ENCODE results near the gene TCN2. TPM values are rescaled to one million over a fixed set of nuclear protein-coding genes. Genes with fewer than 3 reads are reported as not detected.
"Not testable (repeated sequence)": the region's sequence is repeated elsewhere in the genome, so short reads cannot be mapped to it uniquely, and the experiment has no call there.

Gene TCN2
- total RNA-seq, 2 donors from 2014 or later: 16.7 to 40.7 TPM

GRCh38 chr22:30614879-30615278 is 7.9 kb downstream of the TCN2 start:
- H3K4me1 ChIP-seq (replicated peaks): no peaks in the 10 kb centered on the region
- TF ChIP-seq POLR2A (IDR thresholded peaks at IDR 0.05) (no peak), CTCF (IDR thresholded peaks at IDR 0.05) (no peak), POLR2AphosphoS5 (IDR thresholded peaks at IDR 0.05) (no peak)
- H3K9me3 ChIP-seq: no peaks in the 10 kb centered on the region
- H3K27ac ChIP-seq: no peak overlapping the region
- no peaks in the 10 kb centered on the region for H3K27me3 ChIP-seq (replicated peaks; ENCODE audit: insufficient read depth)
- no peaks in the 10 kb centered on the region for H3K36me3 ChIP-seq
- DNase-seq (ENCODE audit: low spot score): no peak
- intact Hi-C loops (cut with DNase I): no loop called here
- H3K4me3 ChIP-seq: no peak overlapping the region

GRCh38 chr22:30615543-30615954 is 8.6 kb downstream of the TCN2 start:
- intact Hi-C loops (cut with DNase I): no loop called here
- no peak for TF ChIP-seq POLR2AphosphoS5 (IDR thresholded peaks at IDR 0.05)
- TF ChIP-seq CTCF (IDR thresholded peaks at IDR 0.05): no peak
- TF ChIP-seq POLR2A (IDR thresholded peaks at IDR 0.05): no peak
- Histone ChIP-seq H3K27me3 (replicated peaks; ENCODE audit: insufficient read depth) (no peaks in the 10 kb centered on the region), H3K4me3 (no peak overlapping the region), H3K9me3 (no peaks in the 10 kb centered on the region), H3K36me3 (peaks cover 0 to 2% of the 10 kb centered on the region in 2 donors), H3K27ac (no peak overlapping the region), H3K4me1 (replicated peaks) (no peaks in the 10 kb centered on the region)
- DNase-seq (ENCODE audit: low spot score): no peak
- WGBS: 90% methylated on average over 7 of the region's 7 CpGs

GRCh38 chr22:30617819-30618218 is 10.8 kb downstream of the TCN2 start:
- no peaks in the 10 kb centered on the region for H3K9me3 ChIP-seq
- H3K27ac ChIP-seq: no peak overlapping the region
- H3K4me3 ChIP-seq: no peak overlapping the region
- no peak for DNase-seq (ENCODE audit: low spot score)
- intact Hi-C loops (cut with DNase I): no loop called here
- H3K36me3 ChIP-seq: peaks cover 0 to 5% of the 10 kb centered on the region in 2 donors
- TF ChIP-seq POLR2A (IDR thresholded peaks at IDR 0.05) (no peak), POLR2AphosphoS5 (IDR thresholded peaks at IDR 0.05) (no peak), CTCF (IDR thresholded peaks at IDR 0.05) (no peak)
- H3K4me1 ChIP-seq (replicated peaks): no peaks in the 10 kb centered on the region
- WGBS: 87% methylated on average over 6 of the region's 6 CpGs
- H3K27me3 ChIP-seq (replicated peaks; ENCODE audit: insufficient read depth): no peaks in the 10 kb centered on the region

GRCh38 chr22:30619909-30620308 is 12.9 kb downstream of the TCN2 start:
- DNase-seq (ENCODE audit: low spot score); H3K36me3 ChIP-seq; intact Hi-C loops (cut with DNase I); H3K4me3 ChIP-seq; H3K4me1 ChIP-seq (replicated peaks); H3K9me3 ChIP-seq; H3K27ac ChIP-seq; H3K27me3 ChIP-seq (replicated peaks; ENCODE audit: insufficient read depth): not testable (repeated sequence)
- WGBS: 87% methylated on average over 6 of the region's 6 CpGs

- no peaks in the 10 kb centered on the region for H3K36me3 ChIP-seq
- no peak overlapping the region for H3K27ac ChIP-seq
- H3K4me3 ChIP-seq: no peak overlapping the region
- H3K27me3 ChIP-seq (replicated peaks; ENCODE audit: insufficient read depth): no peaks in the 10 kb centered on the region
- H3K9me3 ChIP-seq: no peaks in the 10 kb centered on the region
- intact Hi-C loops (cut with DNase I): loop anchor here (5.0 kb wide), 1 partner anchor 291 kb away; no protein-coding TSS in a partner anchor
- 95% methylated on average over 5 of the region's 5 CpGs for WGBS
- no peaks in the 10 kb centered on the region for H3K4me1 ChIP-seq (replicated peaks)
- DNase-seq (ENCODE audit: low spot score): no peak
- no peak for TF ChIP-seq CTCF (IDR thresholded peaks at IDR 0.05)
Measured at GRCh38 chr22:30626413-30626812, 19.4 kb downstream of the TCN2 start.
